GM12878 (cell line): Measurements from ENCODE around the gene SRSF12. TPM values are rescaled to one million over a fixed set of nuclear protein-coding genes. Genes with fewer than 3 reads are reported as not detected.

Experiments
- ATAC-seq: fragments of 200-7000 bp; cut with Tn5 transposase; 3 replicates; pipeline ENCODE4 v1.9.1; 2020; ENCODE audit warnings: mild to moderate bottlenecking, moderate library complexity
- BruUV-seq: library from RNA; stranded (reverse); fragments of 400-500 nt; replicated peaks from 2 replicates; lab custom pipeline; 2021; lab: Mats Ljungman, UMichigan
- CTCF ChIA-PET: fragments of 300-600 bp; sonication (Branson Sonifier 250); formaldehyde crosslinking; extraction: SDS; loops from one replicate; lab custom pipeline; 2021; ENCODE audit warnings: inconsistent platforms; lab: Yijun Ruan, JAX
- POLR2A ChIA-PET: fragments of 350-600 bp; formaldehyde crosslinking; extraction: SDS; loops from one replicate; lab custom pipeline; 2021; ENCODE audit warnings: inconsistent platforms; lab: Charles Lee
- RAD21 ChIA-PET: fragments of 300-600 bp; sonication (Branson Sonifier 250); formaldehyde crosslinking; loops from one replicate; lab custom pipeline; 2023; ENCODE audit warnings: antibody characterized with exemption; ENCODE audit not compliant: unreplicated experiment; lab: Charles Lee
- SMC1A ChIA-PET: fragments of 300-600 bp; sonication (Branson Sonifier 250); formaldehyde crosslinking; loops from one replicate; lab custom pipeline; 2023; ENCODE audit not compliant: unreplicated experiment, uncharacterized antibody; lab: Charles Lee
- DNase-seq: peaks from one replicate; pipeline ENCODE4 v3.0.0-alpha.2; 2011; ENCODE audit warnings: low read depth, low spot score
- FAIRE-seq: peaks from 3 replicates; lab custom pipeline; 2011; peaks lifted over from hg19 to GRCh38; lab: Jason Lieb, UNC
- H2AFZ ChIP-seq: 2 replicates; pipeline ENCODE4 v1.6.0; 2011; ENCODE audit warnings: low read depth, low read length, control low read depth; ENCODE audit not compliant: control insufficient read depth
- H3K27ac ChIP-seq: 2 replicates; pipeline ENCODE4 v1.5.1; 2011; ENCODE audit warnings: control low read depth; ENCODE audit not compliant: control insufficient read depth, insufficient read depth
- H3K27me3 ChIP-seq, 2 experiments: replicated peaks in 1 of 2; 2 replicates each; pipeline versions ENCODE4 v1.6.0 to v1.6.1; 2011; ENCODE audit warnings: low read length in 1 of 2; ENCODE audit not compliant: control insufficient read depth in 2 of 2, insufficient read depth in 2 of 2
- H3K36me3 ChIP-seq, 2 experiments: 2 replicates each; pipeline ENCODE4 v1.5.1; 2011; ENCODE audit warnings: low read length in 1 of 2; ENCODE audit not compliant: control insufficient read depth in 2 of 2, insufficient read depth in 2 of 2
- H3K4me1 ChIP-seq: 2 replicates; pipeline ENCODE4 v1.6.1; 2011; ENCODE audit warnings: mild to moderate bottlenecking, low read length, moderate library complexity, mixed read lengths; ENCODE audit not compliant: control insufficient read depth, insufficient read depth
- H3K4me2 ChIP-seq: 2 replicates; pipeline ENCODE4 v1.6.0; 2011; ENCODE audit warnings: control low read depth; ENCODE audit not compliant: control insufficient read depth, insufficient read depth
- H3K4me3 ChIP-seq: fragments of 200-600 bp; sonication (generic); 2 replicates; pipeline ENCODE4 v1.5.1; 2016
- H3K79me2 ChIP-seq: 2 replicates; pipeline ENCODE4 v1.6.0; 2011; ENCODE audit warnings: low read length; ENCODE audit not compliant: control insufficient read depth, insufficient read depth
- H3K9ac ChIP-seq: 2 replicates; pipeline ENCODE4 v1.8.0; 2011; ENCODE audit warnings: low read length, control low read depth, mixed read lengths; ENCODE audit not compliant: control insufficient read depth, insufficient read depth
- H3K9me3 ChIP-seq: replicated peaks from 3 replicates; pipeline ENCODE4 v1.5.1; 2011; ENCODE audit warnings: mild to moderate bottlenecking, low read length; ENCODE audit not compliant: control insufficient read depth, insufficient read depth
- H4K20me1 ChIP-seq: 2 replicates; pipeline ENCODE4 v1.6.0; 2011; ENCODE audit not compliant: control insufficient read depth, insufficient read depth
- ATF7 ChIP-seq: fragments of 450-650 bp; IDR thresholded peaks from 2 replicates; pipeline ENCODE4 v1.6.1; 2016; ENCODE audit warnings: low read depth, mild to moderate bottlenecking
- BHLHE40 ChIP-seq, 2 experiments: fragments of 450-650 bp in 1 of 2; IDR thresholded peaks; 2 replicates each; pipeline ENCODE4 v1.6.1; 2011 to 2017; ENCODE audit warnings: low read depth in 2 of 2, borderline replicate concordance in 1 of 2, improper control_type of control experiment in 1 of 2, low read length in 1 of 2, mild to moderate bottlenecking in 1 of 2
- CEBPB ChIP-seq, 2 experiments: fragments of 150-350 bp in 1 of 2; IDR thresholded peaks; 2 replicates each; pipeline ENCODE4 v1.6.1; 2012 to 2014; ENCODE audit warnings: low read depth in 2 of 2, low read length in 2 of 2, borderline replicate concordance in 1 of 2, inconsistent platforms in 1 of 2
- CHD4 ChIP-seq: fragments of 200-600 bp; sonication (generic); IDR thresholded peaks from 2 replicates; pipeline ENCODE4 v1.6.1; 2016; ENCODE audit warnings: mild to moderate bottlenecking
- DPF2 ChIP-seq: fragments of 450-650 bp; IDR thresholded peaks from 2 replicates; pipeline ENCODE4 v1.6.1; 2017; ENCODE audit warnings: mild to moderate bottlenecking
- ETV6 ChIP-seq, 2 experiments: fragments of 450-650 bp in 1 of 2; IDR thresholded peaks in 1 of 2; conservative IDR thresholded peaks in 1 of 2; 2 replicates each; pipeline ENCODE4 v1.6.1; 2014; ENCODE audit warnings: antibody characterized with exemption in 1 of 2, borderline replicate concordance in 1 of 2, low read depth in 1 of 2, mild to moderate bottlenecking in 1 of 2, moderate library complexity in 1 of 2
- GATAD2B ChIP-seq: fragments of 450-650 bp; conservative IDR thresholded peaks from 2 replicates; pipeline ENCODE4 v1.6.1; 2017; ENCODE audit warnings: low read depth, mild to moderate bottlenecking, moderate library complexity
- IKZF2 ChIP-seq, 2 experiments: fragments of 450-650 bp; IDR thresholded peaks; 2 replicates each; pipeline ENCODE4 v1.6.1; 2017; ENCODE audit warnings: mild to moderate bottlenecking in 2 of 2, moderate library complexity in 2 of 2
- IRF4 ChIP-seq: IDR thresholded peaks from 2 replicates; pipeline ENCODE4 v1.6.1; 2011; ENCODE audit warnings: low read depth, low read length
- MEF2B ChIP-seq: fragments of 450-650 bp; IDR thresholded peaks from 2 replicates; pipeline ENCODE4 v1.6.1; 2018; ENCODE audit warnings: mild to moderate bottlenecking, moderate library complexity; ENCODE audit not compliant: partially characterized antibody, poor library complexity, severe bottlenecking
- PAX5 ChIP-seq: IDR thresholded peaks from 2 replicates; pipeline ENCODE4 v1.6.1; 2011; ENCODE audit warnings: low read depth, low read length, borderline replicate concordance
- RELA ChIP-seq: fragments of 450-650 bp; IDR thresholded peaks from 2 replicates; pipeline ENCODE4 v1.8.0; 2014; ENCODE audit warnings: borderline replicate concordance; ENCODE audit not compliant: partially characterized antibody
- SMAD1 ChIP-seq: fragments of 450-650 bp; IDR thresholded peaks from 2 replicates; pipeline ENCODE4 v1.6.1; 2018; ENCODE audit warnings: mild to moderate bottlenecking, low read depth; ENCODE audit not compliant: partially characterized antibody
- SREBF2 ChIP-seq: IDR thresholded peaks from 2 replicates; pipeline ENCODE4 v1.6.1; 2012; ENCODE audit warnings: mild to moderate bottlenecking, low read length
- SUPT20H ChIP-seq: IDR thresholded peaks from 2 replicates; pipeline ENCODE4 v1.6.1; 2011; ENCODE audit warnings: low read depth, mild to moderate bottlenecking, low read length, moderate library complexity, borderline replicate concordance; ENCODE audit not compliant: control insufficient read depth
- whole genome bisulfite sequencing: methylation state at CpG from one replicate; pipeline ENCODE4 v1.1.6; 2016; ENCODE audit warnings: low lambda C conversion rate; ENCODE audit not compliant: insufficient replicate concordance, insufficient coverage; ENCODE audit errors: missing lambda C conversion rate; 5-methylcytosine and 5-hydroxymethylcytosine counted together
- in situ Hi-C: fragments of 300-500 bp; cut with MboI; formaldehyde crosslinking; loops from 9 replicates; pipeline ENCODE4 v1.14.3; 2018; ENCODE audit warnings: mixed read lengths
- intact Hi-C: fragments of 100-400 bp; cut with micrococcal nuclease; formaldehyde crosslinking; loops from one replicate; pipeline ENCODE4 v1.14.2; 2022; ENCODE audit not compliant: unreplicated experiment
- polyA plus RNA-seq, 11 experiments: library from polyadenylated mRNA; depleted of rRNA in 4 of 11; unstranded in 6 of 11; stranded (reverse) in 5 of 11; fragments of >200 nt; fragmentation: Nextera tagmentation in 4 of 11; fragmentation: Illumina TruSeq in 1 of 11; extraction: Ambion mirVana in 4 of 11; extraction: Trizol in 1 of 11; gene quantifications; 1 replicate in 1 of 11; 2 replicates in 10 of 11; pipeline versions ENCODE4 v1.2.1 to v1.2.3, GENCODE V29; 2011 to 2016; ENCODE audit warnings: inconsistent platforms in 2 of 11, missing spikeins in 2 of 11, low read depth in 1 of 11
- total RNA-seq, 4 experiments: library from RNA; depleted of rRNA in 3 of 4; stranded (reverse); fragments of >200 nt in 3 of 4; fragmentation: Illumina TruSeq in 1 of 4; extraction: Trizol in 1 of 4; gene quantifications; 2 replicates each; pipeline versions ENCODE4 v1.2.1 to v1.2.3, GENCODE V29; 2013 to 2021
- TF ChIP-seq, protein P1 (sequence below): fragments of 450-650 bp; IDR thresholded peaks from 2 replicates; pipeline ENCODE4 v1.6.1; 2018; ENCODE audit warnings: borderline replicate concordance, mild to moderate bottlenecking; ENCODE audit not compliant: partially characterized antibody

The SRSF12 gene
- total and polyA plus RNA-seq, 10 of the 15 experiments (the other 5 are each of a cell fraction or from before 2014, with no cell fraction given) = 0.03 to 0.23 TPM; not detected in 8

GRCh38 chr6:89073014-89073620, 44.8 kb downstream of the SRSF12 start:
- FAIRE-seq (peak; percentile 7), ATAC-seq (peak; percentile 31; the same call in 1 of the 3 replicates), DNase-seq (no peak)
- H2AFZ ChIP-seq = no peak overlapping the region; the same call in 1 of the 2 replicates
- TF ChIP-seq SUPT20H (no peak), ATF7 (no peak), CHD4 (no peak), CEBPB (IDR thresholded peaks at IDR 0.05; ENCODE audit: borderline replicate concordance in 1 of 2, low read depth in 2 of 2, low read length in 2 of 2) (no peak), PAX5 (no peak), SREBF2 (no peak)
- H3K4me2 ChIP-seq = no peak overlapping the region
- CTCF ChIA-PET = interaction anchor here (0.6 to 1.2 kb wide), 3 partner anchors 15 to 90 kb away, joined by 3 read pairs; no protein-coding TSS in a partner anchor
- no peaks in the 10 kb centered on the region for H3K79me2 ChIP-seq
- 8% methylated on average over 4 of the region's 4 CpGs for WGBS
- POLR2A ChIA-PET = interaction anchor here (0.6 kb wide), 1 partner anchor 264 kb away, joined by 3 read pairs; no protein-coding TSS in a partner anchor
- H3K9ac ChIP-seq = no peak overlapping the region
- H3K36me3 ChIP-seq = no peaks in the 10 kb centered on the region
- no peaks in the 10 kb centered on the region for H3K9me3 ChIP-seq
- no peaks in the 10 kb centered on the region for H3K4me1 ChIP-seq
- SMC1A ChIA-PET = interaction anchor here (0.7 to 1.5 kb wide), 4 partner anchors 9 to 91 kb away, joined by 3 to 7 read pairs (median 4); no protein-coding TSS in a partner anchor
- no TSS peak for BruUV-seq
- no peak overlapping the region for H3K27ac ChIP-seq
- no peaks in the 10 kb centered on the region for H4K20me1 ChIP-seq
- H3K27me3 ChIP-seq = no peaks in the 10 kb centered on the region; a peak in 1 of 4 replicates
- H3K4me3 ChIP-seq = no peak overlapping the region
- RAD21 ChIA-PET = interaction anchor here (1.3 kb wide), 1 partner anchor 91 kb away, joined by 4 read pairs; no protein-coding TSS in a partner anchor
- in situ Hi-C loops (no loop called here), intact Hi-C loops (no loop called here)

DNA sequence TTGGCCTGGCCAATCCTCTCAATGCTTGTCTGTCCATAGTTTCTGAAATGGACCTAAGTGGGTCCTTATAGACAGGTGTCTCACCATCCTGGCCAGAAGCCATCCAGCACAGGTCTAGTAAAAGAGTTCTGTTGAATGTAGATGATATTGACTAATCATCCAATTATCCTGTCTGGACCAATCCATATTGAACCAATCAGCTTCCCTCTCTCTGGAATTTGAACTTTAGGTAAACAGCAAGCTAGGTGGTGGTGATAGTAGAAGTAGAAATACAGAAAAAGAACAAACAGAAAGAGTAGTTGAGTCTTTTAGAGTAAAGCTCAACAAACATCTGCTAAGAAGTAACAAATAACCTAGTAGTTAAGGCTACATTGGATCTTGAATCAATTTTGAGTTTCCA, 46.8 kb downstream of the SRSF12 start:
- ChIA-PET POLR2A (no interaction called here), CTCF (no interaction called here), RAD21 (no interaction called here), SMC1A (no interaction called here)
- H4K20me1 ChIP-seq = no peaks in the 10 kb centered on the region
- no peaks in the 10 kb centered on the region; a peak in 1 of 4 replicates for H3K27me3 ChIP-seq
- no peak overlapping the region for H3K9ac ChIP-seq
- H3K9me3 ChIP-seq = no peaks in the 10 kb centered on the region
- DNase-seq (no peak), FAIRE-seq (no peak), ATAC-seq (no peak)
- no peak overlapping the region for H3K27ac ChIP-seq
- BruUV-seq = no TSS peak
- no peak overlapping the region for H2AFZ ChIP-seq
- no peak overlapping the region for H3K4me3 ChIP-seq
- H3K4me1 ChIP-seq = no peaks in the 10 kb centered on the region
- H3K79me2 ChIP-seq = no peaks in the 10 kb centered on the region
- intact Hi-C loops (no loop called here), in situ Hi-C loops (no loop called here)
- H3K36me3 ChIP-seq = no peaks in the 10 kb centered on the region
- H3K4me2 ChIP-seq = no peak overlapping the region
- TF ChIP-seq, protein P1, sequence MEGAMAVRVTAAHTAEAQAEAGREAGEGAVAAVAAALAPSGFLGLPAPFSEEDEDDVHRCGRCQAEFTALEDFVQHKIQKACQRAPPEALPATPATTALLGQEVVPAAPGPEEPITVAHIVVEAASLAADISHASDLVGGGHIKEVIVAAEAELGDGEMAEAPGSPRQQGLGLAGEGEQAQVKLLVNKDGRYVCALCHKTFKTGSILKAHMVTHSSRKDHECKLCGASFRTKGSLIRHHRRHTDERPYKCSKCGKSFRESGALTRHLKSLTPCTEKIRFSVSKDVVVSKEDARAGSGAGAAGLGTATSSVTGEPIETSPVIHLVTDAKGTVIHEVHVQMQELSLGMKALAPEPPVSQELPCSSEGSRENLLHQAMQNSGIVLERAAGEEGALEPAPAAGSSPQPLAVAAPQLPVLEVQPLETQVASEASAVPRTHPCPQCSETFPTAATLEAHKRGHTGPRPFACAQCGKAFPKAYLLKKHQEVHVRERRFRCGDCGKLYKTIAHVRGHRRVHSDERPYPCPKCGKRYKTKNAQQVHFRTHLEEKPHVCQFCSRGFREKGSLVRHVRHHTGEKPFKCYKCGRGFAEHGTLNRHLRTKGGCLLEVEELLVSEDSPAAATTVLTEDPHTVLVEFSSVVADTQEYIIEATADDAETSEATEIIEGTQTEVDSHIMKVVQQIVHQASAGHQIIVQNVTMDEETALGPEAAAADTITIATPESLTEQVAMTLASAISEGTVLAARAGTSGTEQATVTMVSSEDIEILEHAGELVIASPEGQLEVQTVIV = no peak
- TF ChIP-seq IKZF2 (IDR thresholded peaks at IDR 0.05) = no peak
- no peak for TF ChIP-seq DPF2
- TF ChIP-seq ETV6 (conservative IDR thresholded peaks at IDR 0.05 in 1 of 2, IDR thresholded peaks at IDR 0.05 in 1 of 2; ENCODE audit: borderline replicate concordance in 1 of 2, low read depth in 1 of 2) = no peak
- TF ChIP-seq MEF2B = no peak
- no peak for TF ChIP-seq IRF4
- no peak for TF ChIP-seq BHLHE40 (IDR thresholded peaks at IDR 0.05; ENCODE audit: borderline replicate concordance in 1 of 2, low read depth in 2 of 2, low read length in 1 of 2)
- TF ChIP-seq SMAD1 = no peak
- no peak for TF ChIP-seq GATAD2B
- no peak for TF ChIP-seq RELA
